ENCODE results near the gene ZGLP1.

Gene ZGLP1

DNA sequence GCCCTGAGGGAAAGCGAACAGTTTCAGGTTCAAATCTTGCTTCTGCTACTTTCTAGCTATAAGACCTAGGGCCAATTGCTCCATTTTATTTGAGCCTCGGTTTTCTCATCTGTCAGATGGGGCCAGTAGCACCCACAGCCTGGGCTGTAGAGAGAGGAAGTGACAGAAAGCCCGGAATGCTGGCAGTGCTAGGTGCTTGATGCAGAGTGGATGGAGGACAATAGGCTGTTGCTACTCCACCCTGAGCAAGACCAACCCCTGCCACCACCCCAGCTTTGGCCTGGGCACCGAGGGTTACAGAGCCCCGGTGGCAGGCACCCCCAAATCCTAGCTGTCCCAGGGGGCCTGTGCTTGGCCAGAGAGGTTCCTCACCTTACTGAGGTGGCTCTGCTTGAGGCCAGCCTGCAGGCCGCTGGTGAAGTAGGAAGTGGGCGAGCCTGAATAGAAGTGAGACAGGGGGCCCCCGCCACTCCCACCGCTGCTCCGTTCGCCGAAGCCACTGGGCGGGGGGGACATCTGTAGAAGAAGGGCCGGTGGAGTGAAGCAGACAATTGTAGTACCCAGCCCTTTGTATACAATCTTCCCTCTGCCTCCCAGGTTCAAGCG lies 8.3 kb upstream of the ZGLP1 start:
- no peak overlapping the region for H3K4me3 Mint-ChIP-seq
- H3K9me3 Mint-ChIP-seq, result no peaks in the 10 kb centered on the region
- intact Hi-C loops (cut with micrococcal nuclease), result no loop called here
- H3K27me3 Mint-ChIP-seq, result no peaks in the 10 kb centered on the region
- H3K4me1 Mint-ChIP-seq (ENCODE audit: low read depth), result peaks cover 14% of the 10 kb centered on the region
- H3K36me3 Mint-ChIP-seq (ENCODE audit: low read depth), result peaks cover 83% of the 10 kb centered on the region
- H3K27ac Mint-ChIP-seq, result no peak overlapping the region

DNA sequence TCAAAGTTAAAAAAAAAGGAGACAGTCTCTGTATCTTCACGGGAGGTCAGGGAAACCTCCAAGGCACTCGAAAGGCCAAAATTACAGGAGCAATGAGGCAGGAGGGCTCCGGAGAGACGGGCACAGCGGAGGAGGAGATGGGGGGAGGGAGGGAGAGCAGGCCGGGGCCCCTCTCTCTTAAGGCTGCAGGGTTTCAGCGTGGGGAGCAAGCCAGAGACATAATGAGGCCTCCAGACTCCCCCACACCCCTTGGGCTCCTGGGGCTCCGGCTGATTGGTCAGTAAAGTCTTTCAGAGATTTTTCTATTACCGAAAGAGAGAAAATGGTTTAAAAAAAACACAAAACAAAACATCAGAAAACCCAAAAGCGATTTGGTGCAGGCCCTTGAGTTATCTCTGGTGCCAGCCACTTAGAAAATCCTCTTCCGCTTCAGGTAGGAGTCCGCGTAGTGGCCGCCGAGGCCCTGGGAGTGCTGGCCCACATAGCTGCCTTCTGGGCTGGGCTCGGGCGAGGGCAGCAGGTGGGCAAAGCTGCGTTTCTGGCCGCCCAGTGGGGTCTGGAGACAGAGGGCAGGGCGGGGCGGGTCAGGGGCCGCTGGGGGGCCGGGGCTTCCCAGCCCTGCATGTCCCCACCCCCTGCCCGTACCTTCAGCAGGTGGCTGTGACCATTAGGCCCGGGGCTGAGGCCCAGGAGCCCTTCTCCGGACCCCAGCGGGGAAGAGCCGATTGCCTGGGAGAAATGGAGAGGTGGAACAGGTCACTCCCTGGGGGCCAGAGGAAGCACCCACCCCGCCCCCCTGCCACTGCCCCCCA lies 7.6 kb upstream of the ZGLP1 start:
- Mint-ChIP-seq H3K36me3 (ENCODE audit: low read depth) (peaks cover 83% of the 10 kb centered on the region), H3K4me3 (no peak overlapping the region), H3K27me3 (no peaks in the 10 kb centered on the region), H3K9me3 (no peaks in the 10 kb centered on the region), H3K27ac (peak overlapping the region; percentile 63), H3K4me1 (ENCODE audit: low read depth) (peaks cover 14% of the 10 kb centered on the region)
- intact Hi-C loops (cut with micrococcal nuclease), result no loop called here

DNA sequence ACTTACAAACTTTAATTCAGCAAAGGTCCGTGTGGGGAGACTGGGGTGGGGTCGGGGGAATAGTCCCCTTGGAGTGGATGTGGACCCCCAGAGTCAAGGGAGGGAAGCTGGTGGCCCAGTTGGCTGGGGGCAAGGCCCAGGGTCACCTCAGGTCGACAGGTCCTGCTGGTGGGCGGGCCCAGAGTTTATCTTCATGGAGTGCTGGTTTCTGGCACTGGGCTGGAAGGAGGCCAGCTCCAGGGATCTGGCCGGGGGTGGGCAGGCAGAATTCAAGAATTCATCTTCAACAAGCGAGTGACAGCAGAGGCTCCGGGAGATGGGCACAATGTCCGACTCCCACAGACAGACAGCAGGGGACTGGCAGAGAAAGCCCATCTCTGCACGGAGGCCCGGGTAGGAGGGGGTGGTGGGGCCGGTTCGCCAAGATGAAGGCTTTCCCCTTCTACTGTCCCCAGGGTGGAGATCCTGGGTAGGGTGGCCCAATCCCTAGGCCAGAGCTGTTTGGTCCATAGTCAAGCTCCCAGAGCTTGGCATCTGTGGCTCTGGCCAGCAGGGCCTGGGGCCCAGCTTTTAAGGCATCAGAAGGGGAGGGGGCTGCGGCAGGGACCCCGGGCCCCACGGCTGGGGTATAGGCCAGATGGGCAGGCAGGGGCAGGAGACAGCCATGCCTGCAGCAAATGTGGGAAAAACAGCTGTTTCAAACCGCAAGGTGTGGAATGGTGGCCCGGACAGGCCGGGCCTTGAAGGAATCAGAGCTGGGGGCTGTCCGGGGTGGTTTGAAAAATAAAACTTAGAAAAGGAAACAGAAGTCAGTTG lies 6.8 kb upstream of the ZGLP1 start:
- Mint-ChIP-seq H3K27ac (peak overlapping the region; percentile 63), H3K27me3 (no peaks in the 10 kb centered on the region), H3K4me1 (ENCODE audit: low read depth) (peaks cover 14% of the 10 kb centered on the region), H3K36me3 (ENCODE audit: low read depth) (peaks cover 76% of the 10 kb centered on the region), H3K9me3 (no peaks in the 10 kb centered on the region), H3K4me3 (no peak overlapping the region)
- intact Hi-C loops (cut with micrococcal nuclease), result no loop called here

DNA sequence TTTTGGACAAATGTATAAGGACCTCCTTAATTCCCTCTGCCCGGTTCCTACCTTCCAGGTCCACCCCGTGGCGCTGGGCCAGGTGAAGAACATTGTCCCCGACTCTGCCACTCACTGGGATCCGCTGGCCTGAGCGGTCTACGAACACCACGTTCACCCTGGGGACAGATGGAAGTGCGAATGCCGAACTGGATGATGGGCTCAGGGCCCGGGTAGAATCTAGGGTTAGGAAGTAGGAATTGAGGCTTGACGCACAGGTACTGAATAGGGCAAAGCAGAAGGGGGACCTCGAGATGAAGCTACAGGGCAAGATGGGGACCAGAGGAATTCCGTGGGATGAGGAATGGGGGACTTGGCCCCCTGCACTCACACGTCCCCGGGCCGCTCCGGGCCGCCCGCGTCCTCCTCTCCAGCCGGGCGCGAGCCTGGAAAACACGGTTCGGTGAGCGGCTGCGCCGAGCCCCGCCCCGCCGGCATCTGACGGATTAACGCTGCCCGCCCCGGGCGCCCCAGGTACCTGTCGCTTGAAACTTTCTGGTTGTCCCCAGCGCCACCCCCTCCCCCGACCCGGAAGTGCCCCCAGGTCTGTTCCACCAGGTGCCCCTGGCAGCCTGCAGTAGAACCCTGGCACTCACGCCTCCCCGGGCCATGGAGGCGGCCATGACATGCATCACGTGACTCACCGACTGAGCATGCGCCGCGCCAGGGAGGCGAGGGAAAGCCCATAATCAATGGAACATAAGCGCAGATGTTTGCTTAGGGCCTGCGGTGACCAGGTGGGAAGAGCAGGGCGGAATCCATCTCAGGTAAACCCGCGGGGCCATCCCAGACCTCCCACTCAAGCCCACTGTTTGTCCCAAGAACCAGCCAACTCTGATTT lies 6.0 kb upstream of the ZGLP1 start, which contains the start of gene FDX2:
TSS of gene FDX2 (minus strand) at position 681 of the 880 bp plus-strand sequence. CDS start at position 662, 19 bp downstream.
- intact Hi-C loops (cut with micrococcal nuclease), result no loop called here
- H3K27me3 Mint-ChIP-seq, result no peaks in the 10 kb centered on the region

DNA sequence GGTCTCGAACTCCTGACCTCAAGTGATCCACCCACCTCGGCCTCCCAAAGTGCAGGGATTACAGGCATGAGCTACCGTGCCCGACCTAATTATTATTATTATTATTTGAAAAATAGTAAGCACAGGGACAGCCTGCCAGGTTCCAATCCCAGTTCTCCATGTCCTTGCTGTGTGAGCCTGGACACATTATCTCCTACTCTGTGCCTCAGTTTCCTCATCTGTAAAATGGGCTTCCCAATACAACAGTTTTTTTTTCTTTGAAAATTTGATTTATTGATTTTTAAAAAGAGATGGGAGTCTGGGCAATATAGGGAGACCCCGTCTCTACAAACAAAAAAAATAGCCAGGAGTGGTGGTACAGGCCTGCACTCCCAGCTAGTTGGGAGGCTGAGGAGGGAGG lies 3.3 kb downstream of the ZGLP1 start:
- Mint-ChIP-seq H3K27ac (peak overlapping the region; percentile 37), H3K4me3 (no peak overlapping the region), H3K36me3 (ENCODE audit: low read depth) (peaks cover 11% of the 10 kb centered on the region), H3K4me1 (ENCODE audit: low read depth) (peaks cover 62% of the 10 kb centered on the region), H3K9me3 (no peaks in the 10 kb centered on the region), H3K27me3 (no peaks in the 10 kb centered on the region)
- intact Hi-C loops (cut with micrococcal nuclease), result no loop called here

More for the DNA sequence above, 6.0 kb upstream of the ZGLP1 start, which contains the start of gene FDX2:
- Mint-ChIP-seq H3K4me1 (ENCODE audit: low read depth) (peaks cover 20% of the 10 kb centered on the region), H3K36me3 (ENCODE audit: low read depth) (peaks cover 71% of the 10 kb centered on the region), H3K27ac (peak within 1 kb of the TSS; percentile 63), H3K9me3 (no peaks in the 10 kb centered on the region), H3K4me3 (peak within 1 kb of the TSS; percentile 88)

- Mint-ChIP-seq H3K27me3 (no peaks in the 10 kb centered on the region), H3K9me3 (no peaks in the 10 kb centered on the region), H3K4me3 (peak overlapping the region; percentile 76), H3K27ac (peak overlapping the region; percentile 97), H3K36me3 (ENCODE audit: low read depth) (peaks cover 5% of the 10 kb centered on the region), H3K4me1 (ENCODE audit: low read depth) (peaks cover 58% of the 10 kb centered on the region)
- intact Hi-C loops (cut with micrococcal nuclease), result no loop called here
Measured at GRCh38 chr19:10305139-10305806, 4.3 kb downstream of the ZGLP1 start.

GRCh38 chr19:10299545-10300458 lies 9.8 kb downstream of the ZGLP1 start:
- intact Hi-C loops (cut with micrococcal nuclease), result no loop called here
- Mint-ChIP-seq H3K9me3 (no peaks in the 10 kb centered on the region), H3K27me3 (peaks cover 18% of the 10 kb centered on the region), H3K4me3 (peak overlapping the region; percentile 30), H3K36me3 (ENCODE audit: low read depth) (no peaks in the 10 kb centered on the region), H3K27ac (peak overlapping the region; percentile 91), H3K4me1 (ENCODE audit: low read depth) (peaks cover 58% of the 10 kb centered on the region)

DNA sequence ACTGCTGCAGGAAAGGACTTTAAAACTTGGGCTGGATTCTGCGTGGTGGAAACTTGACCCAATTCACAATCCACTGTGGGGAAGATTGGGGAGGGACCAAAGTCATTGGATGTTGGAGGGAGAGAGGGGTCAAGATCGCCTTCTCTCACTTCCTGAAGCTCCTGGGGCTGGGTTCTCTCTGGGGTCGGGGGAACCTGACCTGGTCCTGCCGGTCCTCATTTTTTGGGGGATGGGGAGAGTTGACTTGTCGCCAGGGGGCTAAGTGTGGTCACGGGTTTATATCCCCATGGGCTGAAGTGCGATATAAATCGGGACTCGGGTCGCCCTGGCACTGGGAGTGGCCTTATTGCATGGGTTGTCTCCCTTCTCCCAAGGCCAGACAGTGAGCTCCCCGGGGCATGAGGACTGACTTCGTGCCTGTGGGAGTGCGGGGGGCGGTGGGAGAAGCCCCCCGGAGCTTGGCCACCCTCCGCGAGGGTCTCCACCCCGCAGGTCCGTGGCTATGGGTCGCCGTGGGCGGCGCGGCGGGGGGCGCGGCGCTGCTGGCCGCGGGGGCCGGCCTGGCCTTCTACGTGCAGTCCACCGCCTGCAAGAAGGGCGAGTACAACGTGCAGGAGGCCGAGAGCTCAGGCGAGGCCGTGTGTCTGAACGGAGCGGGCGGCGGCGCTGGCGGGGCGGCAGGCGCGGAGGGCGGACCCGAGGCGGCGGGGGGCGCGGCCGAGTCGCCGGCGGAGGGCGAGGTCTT lies 13.6 kb downstream of the ZGLP1 start:
- Mint-ChIP-seq H3K9me3 (no peaks in the 10 kb centered on the region), H3K27me3 (peaks cover 47% of the 10 kb centered on the region), H3K4me1 (ENCODE audit: low read depth) (peaks cover 62% of the 10 kb centered on the region), H3K36me3 (ENCODE audit: low read depth) (peaks cover 19% of the 10 kb centered on the region), H3K4me3 (peak overlapping the region; percentile 79), H3K27ac (peak overlapping the region; percentile 79)
- intact Hi-C loops (cut with micrococcal nuclease), result no loop called here

GRCh38 chr19:10295305-10295846 lies 14.2 kb downstream of the ZGLP1 start:
- H3K9me3 Mint-ChIP-seq, result no peaks in the 10 kb centered on the region
- H3K36me3 Mint-ChIP-seq (ENCODE audit: low read depth), result peaks cover 19% of the 10 kb centered on the region
- peaks cover 53% of the 10 kb centered on the region for H3K27me3 Mint-ChIP-seq
- H3K4me3 Mint-ChIP-seq, result peak overlapping the region; percentile 79
- peak overlapping the region; percentile 79 for H3K27ac Mint-ChIP-seq
- intact Hi-C loops (cut with micrococcal nuclease), result no loop called here
- peaks cover 68% of the 10 kb centered on the region for H3K4me1 Mint-ChIP-seq (ENCODE audit: low read depth)

- Mint-ChIP-seq H3K9me3 (no peaks in the 10 kb centered on the region), H3K27me3 (peaks cover 64% of the 10 kb centered on the region), H3K27ac (peak overlapping the region; percentile 65), H3K36me3 (ENCODE audit: low read depth) (peaks cover 19% of the 10 kb centered on the region), H3K4me3 (peak overlapping the region; percentile 79), H3K4me1 (ENCODE audit: low read depth) (peaks cover 67% of the 10 kb centered on the region)
- intact Hi-C loops (cut with micrococcal nuclease), result loop anchor here (5.0 kb wide), 1 partner anchor 38 kb away; the partner anchor contains the start of gene RAVER1
Measured at GRCh38 chr19:10294368-10294697, 15.3 kb downstream of the ZGLP1 start.

GRCh38 chr19:10293637-10294367 lies 15.8 kb downstream of the ZGLP1 start:
- peak overlapping the region; percentile 67 for H3K27ac Mint-ChIP-seq
- H3K27me3 Mint-ChIP-seq, result peaks cover 69% of the 10 kb centered on the region
- H3K4me1 Mint-ChIP-seq (ENCODE audit: low read depth), result peaks cover 70% of the 10 kb centered on the region
- peak overlapping the region; percentile 79 for H3K4me3 Mint-ChIP-seq
- no peaks in the 10 kb centered on the region for H3K9me3 Mint-ChIP-seq
- intact Hi-C loops (cut with micrococcal nuclease), result loop anchor here (5.0 kb wide), 1 partner anchor 38 kb away; the partner anchor contains the start of gene RAVER1
- peaks cover 19% of the 10 kb centered on the region for H3K36me3 Mint-ChIP-seq (ENCODE audit: low read depth)
